ENCODE data around the gene KCNK4.

DNA sequence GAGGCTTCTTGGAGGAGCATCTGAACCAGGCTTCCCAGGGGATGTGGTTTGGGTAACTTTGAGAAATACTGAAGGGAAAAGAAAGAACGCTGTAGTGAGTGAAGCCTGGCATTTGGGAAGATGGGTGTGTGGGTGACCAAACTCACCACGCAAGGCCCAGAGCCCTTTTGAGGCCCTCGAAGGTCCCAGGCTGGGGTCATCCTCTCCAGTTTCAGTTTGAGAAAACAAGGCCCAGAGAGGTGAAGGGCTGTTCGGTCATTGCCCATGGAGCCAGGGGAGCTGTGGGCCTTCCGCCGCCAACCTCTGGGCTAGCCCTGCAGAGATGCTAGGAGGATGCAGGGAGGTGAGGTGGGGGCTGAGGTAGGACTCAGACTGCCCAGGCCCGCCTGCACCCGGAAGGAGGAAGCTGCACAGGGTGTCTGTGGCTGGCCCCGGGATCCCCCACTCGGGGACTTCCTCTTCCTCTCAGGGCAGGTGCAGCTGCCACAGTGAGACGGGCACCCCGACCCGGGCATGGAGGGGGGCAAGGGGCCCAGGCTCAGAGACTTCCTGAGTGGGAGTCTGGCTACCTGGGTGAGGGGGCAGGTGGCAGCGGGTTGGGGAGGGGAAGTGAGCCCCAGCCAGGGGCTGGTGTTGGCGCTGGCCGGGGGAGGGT lies 48.8 kb downstream of the KCNK4 start, which contains the start of gene CCDC88B:
- TF ChIP-seq, protein P1, sequence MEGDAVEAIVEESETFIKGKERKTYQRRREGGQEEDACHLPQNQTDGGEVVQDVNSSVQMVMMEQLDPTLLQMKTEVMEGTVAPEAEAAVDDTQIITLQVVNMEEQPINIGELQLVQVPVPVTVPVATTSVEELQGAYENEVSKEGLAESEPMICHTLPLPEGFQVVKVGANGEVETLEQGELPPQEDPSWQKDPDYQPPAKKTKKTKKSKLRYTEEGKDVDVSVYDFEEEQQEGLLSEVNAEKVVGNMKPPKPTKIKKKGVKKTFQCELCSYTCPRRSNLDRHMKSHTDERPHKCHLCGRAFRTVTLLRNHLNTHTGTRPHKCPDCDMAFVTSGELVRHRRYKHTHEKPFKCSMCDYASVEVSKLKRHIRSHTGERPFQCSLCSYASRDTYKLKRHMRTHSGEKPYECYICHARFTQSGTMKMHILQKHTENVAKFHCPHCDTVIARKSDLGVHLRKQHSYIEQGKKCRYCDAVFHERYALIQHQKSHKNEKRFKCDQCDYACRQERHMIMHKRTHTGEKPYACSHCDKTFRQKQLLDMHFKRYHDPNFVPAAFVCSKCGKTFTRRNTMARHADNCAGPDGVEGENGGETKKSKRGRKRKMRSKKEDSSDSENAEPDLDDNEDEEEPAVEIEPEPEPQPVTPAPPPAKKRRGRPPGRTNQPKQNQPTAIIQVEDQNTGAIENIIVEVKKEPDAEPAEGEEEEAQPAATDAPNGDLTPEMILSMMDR (IDR thresholded peaks at IDR 0.05; ENCODE audit: low read depth, low read length, poor library complexity, severe bottlenecking): no peak
- TF ChIP-seq EZH2phosphoT487 (IDR thresholded peaks at IDR 0.05; ENCODE audit: borderline replicate concordance, low read length): no peak
